ENCODE measurements around the gene MALT1. TPM values are rescaled to one million over a fixed set of nuclear protein-coding genes. Genes with fewer than 3 reads are reported as not detected.
"Not testable (repeated sequence)": the region's sequence is repeated elsewhere in the genome, so short reads cannot be mapped to it uniquely, and the experiment has no call there.

MALT1 gene
- total RNA-seq, 4 donors from 2014 or later: 18.3 to 27.5 (median 22.6) TPM

DNA sequence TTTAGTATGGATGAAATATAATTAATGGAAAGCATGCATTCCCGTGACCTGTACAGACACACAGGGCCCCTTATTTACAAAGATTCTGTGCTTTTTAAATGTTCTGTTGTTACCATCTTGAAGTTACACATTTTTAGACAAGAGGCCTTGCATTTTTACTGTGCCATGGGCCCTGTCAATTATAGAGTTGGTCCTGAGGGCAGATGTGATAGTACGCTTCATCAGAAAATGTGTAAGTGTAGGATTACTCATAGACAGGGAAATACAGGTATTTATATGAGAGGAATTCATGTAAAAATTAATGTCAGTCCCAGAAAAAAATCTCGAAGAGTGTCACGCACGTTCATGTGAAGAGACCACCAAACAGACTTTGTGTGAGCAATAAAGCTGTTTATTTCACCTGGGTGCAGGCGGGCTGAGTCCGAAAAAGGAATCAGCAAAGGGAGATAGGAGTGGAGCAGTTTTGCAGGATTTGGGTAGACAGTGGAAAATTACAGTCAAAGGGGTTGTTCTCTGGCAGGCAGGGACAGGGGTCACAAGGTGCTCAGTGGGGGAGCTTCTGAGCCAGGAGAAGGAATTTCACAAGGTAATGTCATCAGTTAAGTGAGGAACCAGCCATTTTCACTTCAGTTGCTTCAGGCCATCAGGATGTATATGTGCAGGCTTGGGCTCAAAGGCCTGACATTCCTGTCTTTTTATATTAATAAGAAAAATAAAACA is 30.2 kb upstream of the MALT1 start:
- intact Hi-C loops (cut with DNase I): no loop called here
- Histone ChIP-seq H3K27ac (replicated peaks in 1 of 4) (no peak overlapping the region), H3K36me3 (no peaks in the 10 kb centered on the region), H3K9me3 (no peaks in the 10 kb centered on the region), H3K4me1 (peaks cover 0 to 3% (median 0%) of the 10 kb centered on the region in 4 donors), H3K4me3 (no peak overlapping the region), H3K27me3 (no peaks in the 10 kb centered on the region)
- TF ChIP-seq EP300 (IDR thresholded peaks at IDR 0.05) (no peak), POLR2AphosphoS5 (IDR thresholded peaks at IDR 0.05) (no peak), POLR2A (IDR thresholded peaks at IDR 0.05; ENCODE audit: low read depth) (no peak)
- TF ChIP-seq, protein P1, sequence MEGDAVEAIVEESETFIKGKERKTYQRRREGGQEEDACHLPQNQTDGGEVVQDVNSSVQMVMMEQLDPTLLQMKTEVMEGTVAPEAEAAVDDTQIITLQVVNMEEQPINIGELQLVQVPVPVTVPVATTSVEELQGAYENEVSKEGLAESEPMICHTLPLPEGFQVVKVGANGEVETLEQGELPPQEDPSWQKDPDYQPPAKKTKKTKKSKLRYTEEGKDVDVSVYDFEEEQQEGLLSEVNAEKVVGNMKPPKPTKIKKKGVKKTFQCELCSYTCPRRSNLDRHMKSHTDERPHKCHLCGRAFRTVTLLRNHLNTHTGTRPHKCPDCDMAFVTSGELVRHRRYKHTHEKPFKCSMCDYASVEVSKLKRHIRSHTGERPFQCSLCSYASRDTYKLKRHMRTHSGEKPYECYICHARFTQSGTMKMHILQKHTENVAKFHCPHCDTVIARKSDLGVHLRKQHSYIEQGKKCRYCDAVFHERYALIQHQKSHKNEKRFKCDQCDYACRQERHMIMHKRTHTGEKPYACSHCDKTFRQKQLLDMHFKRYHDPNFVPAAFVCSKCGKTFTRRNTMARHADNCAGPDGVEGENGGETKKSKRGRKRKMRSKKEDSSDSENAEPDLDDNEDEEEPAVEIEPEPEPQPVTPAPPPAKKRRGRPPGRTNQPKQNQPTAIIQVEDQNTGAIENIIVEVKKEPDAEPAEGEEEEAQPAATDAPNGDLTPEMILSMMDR (IDR thresholded peaks at IDR 0.05): no peak
- DNase-seq (ENCODE audit: extremely low spot score): no peak
- 85% methylated on average over 7 of the region's 7 CpGs for WGBS

DNA sequence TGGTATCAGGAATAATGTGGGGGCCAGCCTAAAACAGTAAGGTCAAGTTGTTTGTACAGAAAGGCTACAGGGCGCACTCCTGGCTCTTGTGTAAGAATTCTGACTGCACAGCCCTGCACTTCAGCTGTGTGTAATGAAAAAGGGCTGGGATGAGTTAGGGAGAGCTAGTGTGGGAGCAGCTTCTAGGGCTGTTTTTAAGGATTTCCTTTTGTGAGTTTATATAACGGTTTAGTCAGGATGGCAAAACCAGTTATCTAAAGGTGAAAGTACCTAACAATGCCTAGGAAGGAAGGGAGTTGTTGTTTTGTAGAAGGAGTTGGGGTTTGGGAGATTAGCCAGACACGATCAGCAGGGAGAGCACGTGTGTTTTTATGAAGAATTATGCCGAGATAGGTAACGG is 27.7 kb upstream of the MALT1 start:
- WGBS: 92% methylated on average over 6 of the region's 6 CpGs
- H3K27me3 ChIP-seq; H3K36me3 ChIP-seq; H3K4me3 ChIP-seq; H3K9me3 ChIP-seq; intact Hi-C loops (cut with DNase I); DNase-seq (ENCODE audit: extremely low spot score); H3K4me1 ChIP-seq; H3K27ac ChIP-seq (replicated peaks in 1 of 4): not testable (repeated sequence)

DNA sequence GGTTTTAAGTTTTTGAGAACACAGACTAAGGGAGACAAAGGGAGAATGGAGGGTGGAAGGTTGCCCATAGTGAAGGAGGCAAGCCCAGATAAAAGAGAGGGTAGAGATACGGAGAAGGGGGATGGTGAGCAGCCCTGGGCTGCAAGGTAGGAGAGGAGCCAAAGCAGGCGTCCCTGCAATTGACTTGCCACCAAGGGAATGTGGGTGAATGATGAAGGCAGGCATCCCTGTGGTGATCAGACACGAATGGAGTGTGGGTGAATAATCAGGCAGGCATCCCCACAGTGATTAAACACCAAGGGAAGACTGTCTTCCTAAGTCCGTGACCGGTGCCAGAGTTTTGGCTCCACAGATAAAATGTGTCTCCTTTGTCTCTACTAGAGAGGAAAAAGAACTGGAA is 25.9 kb upstream of the MALT1 start:
- Histone ChIP-seq H3K4me3 (no peak overlapping the region), H3K36me3 (no peaks in the 10 kb centered on the region), H3K27me3 (no peaks in the 10 kb centered on the region), H3K4me1 (peaks cover 0 to 3% (median 0%) of the 10 kb centered on the region in 4 donors), H3K27ac (replicated peaks in 1 of 4) (no peak overlapping the region), H3K9me3 (no peaks in the 10 kb centered on the region)
- TF ChIP-seq EP300 (IDR thresholded peaks at IDR 0.05) (no peak), POLR2A (IDR thresholded peaks at IDR 0.05; ENCODE audit: low read depth) (no peak), POLR2AphosphoS5 (IDR thresholded peaks at IDR 0.05) (no peak)
- TF ChIP-seq, protein P1 (IDR thresholded peaks at IDR 0.05): no peak
- WGBS: 73% methylated on average over 5 of the region's 5 CpGs
- intact Hi-C loops (cut with DNase I): no loop called here
- DNase-seq (ENCODE audit: extremely low spot score): no peak

DNA sequence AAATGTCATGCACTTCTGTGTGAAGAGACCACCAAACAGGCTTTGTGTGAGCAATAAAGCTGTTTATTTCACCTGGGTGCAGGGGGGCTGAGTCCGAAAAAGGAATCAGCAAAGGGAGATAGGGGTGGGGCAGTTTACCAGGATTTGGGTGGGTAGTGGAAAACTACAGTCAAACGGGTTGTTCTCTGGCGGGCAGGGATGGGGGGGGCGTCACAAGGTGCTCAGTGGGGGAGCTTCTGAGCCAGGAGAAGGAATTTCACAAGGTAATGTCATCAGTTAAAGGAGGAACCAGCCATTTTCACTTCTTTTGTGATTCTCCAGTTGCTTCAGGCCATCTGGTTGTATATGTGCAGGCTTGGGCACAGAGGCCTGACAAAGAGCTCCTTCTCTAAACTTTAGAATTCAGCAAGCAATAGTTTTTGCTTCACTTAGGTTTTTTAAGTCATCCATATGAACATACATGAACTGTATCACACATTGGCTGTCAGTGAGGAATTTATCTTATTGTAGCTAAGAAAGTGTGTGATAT is 24.9 kb upstream of the MALT1 start:
- Histone ChIP-seq H3K4me3 (no peak overlapping the region), H3K4me1 (peaks cover 0 to 3% (median 0%) of the 10 kb centered on the region in 4 donors), H3K27me3 (no peaks in the 10 kb centered on the region), H3K27ac (replicated peaks in 1 of 4) (no peak overlapping the region), H3K36me3 (no peaks in the 10 kb centered on the region), H3K9me3 (no peaks in the 10 kb centered on the region)
- DNase-seq (ENCODE audit: extremely low spot score): no peak
- WGBS: 84% methylated on average over 4 of the region's 4 CpGs
- TF ChIP-seq EP300 (IDR thresholded peaks at IDR 0.05) (no peak), POLR2AphosphoS5 (IDR thresholded peaks at IDR 0.05) (no peak), POLR2A (IDR thresholded peaks at IDR 0.05; ENCODE audit: low read depth) (no peak)
- TF ChIP-seq, protein P1 (IDR thresholded peaks at IDR 0.05): no peak
- intact Hi-C loops (cut with DNase I): no loop called here

DNA sequence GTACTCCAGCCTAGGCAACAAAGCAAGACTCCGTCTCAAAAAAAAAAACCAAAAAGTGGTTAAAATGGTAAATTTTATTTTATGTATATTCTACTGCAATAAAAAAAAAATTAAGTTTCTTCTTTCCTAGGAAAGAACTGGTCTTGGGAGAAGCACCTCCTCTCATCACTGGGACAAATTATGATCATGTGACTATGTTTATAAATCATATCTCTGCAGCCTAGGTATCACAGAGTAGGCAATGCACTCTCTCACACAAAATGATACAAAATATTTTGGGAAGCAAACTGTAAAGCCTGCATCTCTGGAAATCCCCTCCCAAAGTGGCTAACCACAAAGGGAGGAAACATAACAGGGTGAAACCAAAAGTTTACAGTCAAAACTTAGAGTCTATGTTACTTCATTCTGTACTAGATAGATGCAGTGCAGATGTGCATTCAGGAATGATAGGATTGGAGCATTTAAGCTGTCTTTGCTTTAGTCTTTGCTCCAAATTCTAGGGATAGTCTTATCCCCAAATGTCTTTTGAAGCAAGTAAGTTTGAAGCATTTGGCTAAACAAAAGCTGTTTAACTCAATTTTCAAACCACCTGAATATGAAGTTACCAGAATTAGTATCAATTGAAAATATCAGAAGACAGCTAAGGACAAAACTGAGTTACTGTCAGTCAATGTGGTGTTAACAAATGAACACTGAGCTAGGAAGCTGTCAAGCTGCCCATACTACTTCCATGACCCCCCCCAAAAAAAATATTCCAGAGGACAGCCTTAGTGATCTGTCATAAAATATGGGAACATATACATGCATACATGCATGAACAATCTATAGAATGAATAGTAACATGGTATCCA is 21.1 kb upstream of the MALT1 start:
- Histone ChIP-seq H3K4me3 (no peak overlapping the region), H3K27me3 (no peaks in the 10 kb centered on the region), H3K9me3 (peaks cover 0 to 4% (median 0%) of the 10 kb centered on the region in 4 donors), H3K36me3 (no peaks in the 10 kb centered on the region), H3K27ac (replicated peaks in 1 of 4) (no peak overlapping the region), H3K4me1 (no peaks in the 10 kb centered on the region)
- 94% methylated on average over 1 of the region's 1 CpG for WGBS
- TF ChIP-seq EP300 (IDR thresholded peaks at IDR 0.05) (no peak), POLR2A (IDR thresholded peaks at IDR 0.05; ENCODE audit: low read depth) (no peak)
- DNase-seq (ENCODE audit: extremely low spot score): no peak
- intact Hi-C loops (cut with DNase I): no loop called here

DNA sequence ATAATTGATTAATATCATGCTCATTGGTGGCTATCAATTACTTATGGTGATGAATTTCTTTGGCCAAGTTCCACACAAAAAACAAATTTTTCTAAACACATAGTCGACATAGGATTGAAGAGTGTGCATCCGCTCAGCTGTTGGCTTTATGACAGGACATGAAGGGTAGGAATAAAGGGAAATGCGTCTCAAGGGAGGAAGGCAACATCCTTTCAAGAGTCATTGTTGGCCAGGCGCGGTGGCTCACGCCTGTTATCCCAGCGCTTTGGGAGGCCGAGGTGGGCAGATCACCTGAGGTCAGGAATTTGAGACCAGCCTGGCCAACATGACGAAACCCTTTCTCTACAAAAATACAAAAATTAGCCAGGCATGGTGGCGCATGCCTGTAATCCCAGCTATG is 20.4 kb upstream of the MALT1 start:
- H3K9me3 ChIP-seq; DNase-seq (ENCODE audit: extremely low spot score); H3K4me3 ChIP-seq; H3K27ac ChIP-seq (replicated peaks in 1 of 4); H3K27me3 ChIP-seq; H3K36me3 ChIP-seq; intact Hi-C loops (cut with DNase I); H3K4me1 ChIP-seq: not testable (repeated sequence)
- WGBS: 81% methylated on average over 10 of the region's 10 CpGs

DNA sequence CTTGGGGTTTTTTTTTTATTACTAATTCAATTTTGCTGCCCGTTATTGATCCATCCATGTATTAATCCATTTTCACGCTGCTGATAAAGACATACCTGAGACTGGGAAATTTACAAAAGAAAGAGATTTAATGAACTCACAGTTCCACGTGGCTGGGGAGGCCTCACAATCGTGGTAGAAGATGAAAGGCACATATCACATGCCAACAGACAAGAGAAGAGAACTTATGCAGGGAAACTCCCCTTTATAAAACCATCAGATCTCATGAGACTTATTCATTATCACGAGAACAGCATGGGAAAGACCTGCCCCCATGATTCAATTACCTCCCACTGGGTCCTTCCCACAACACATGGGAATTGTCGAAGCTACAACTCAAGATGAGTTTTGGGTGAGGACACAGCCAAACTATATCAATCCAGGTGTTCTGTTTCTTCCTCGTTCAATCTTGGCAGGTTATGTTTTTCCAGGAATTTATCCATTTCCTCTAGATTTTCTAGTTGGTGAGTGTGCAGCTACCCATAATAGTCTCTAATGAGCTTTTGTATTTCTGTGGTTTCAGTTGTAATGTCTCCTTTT is 18.0 kb upstream of the MALT1 start:
- H3K27ac ChIP-seq (replicated peaks in 1 of 4); H3K4me1 ChIP-seq; H3K4me3 ChIP-seq; intact Hi-C loops (cut with DNase I); H3K27me3 ChIP-seq; H3K36me3 ChIP-seq; H3K9me3 ChIP-seq; DNase-seq (ENCODE audit: extremely low spot score): not testable (repeated sequence)
- WGBS: 78% methylated on average over 7 of the region's 7 CpGs

Measured in esophagus muscularis mucosa (tissue), 4 donors.